HUES6 (cell line): Measurements from ENCODE around the gene SETD3.

Source experiments
- H3K27ac ChIP-seq: 2 replicates; pipeline ENCODE4 v1.7.0; 2013; ENCODE audit warnings: low read depth, mild to moderate bottlenecking, low read length, inconsistent platforms
- H3K27me3 ChIP-seq: 2 replicates; pipeline ENCODE4 v1.6.1; 2013; ENCODE audit warnings: low read length; ENCODE audit not compliant: control insufficient read depth, insufficient read depth
- H3K36me3 ChIP-seq: 2 replicates; pipeline ENCODE4 v1.6.1; 2013; ENCODE audit warnings: low read length; ENCODE audit not compliant: control insufficient read depth, insufficient read depth
- H3K4me1 ChIP-seq: 2 replicates; pipeline ENCODE4 v1.6.1; 2013; ENCODE audit warnings: low read length; ENCODE audit not compliant: control insufficient read depth, insufficient read depth
- H3K4me3 ChIP-seq: 2 replicates; pipeline ENCODE4 v1.5.1; 2013; ENCODE audit warnings: low read depth, low read length
- H3K9ac ChIP-seq: one replicate; pipeline ENCODE4 v1.6.1; 2013; ENCODE audit warnings: mild to moderate bottlenecking, low read length
- H3K9me3 ChIP-seq: 2 replicates; pipeline ENCODE4 v1.6.1; 2013; ENCODE audit warnings: low read depth, low read length; ENCODE audit not compliant: control insufficient read depth, insufficient read depth

Gene SETD3

GRCh38 chr14:99515301-99516155 is 34.9 kb upstream of the SETD3 start:
- Histone ChIP-seq H3K36me3 (peaks cover 15% of the 10 kb centered on the region), H3K27ac (no peak overlapping the region), H3K4me1 (peaks cover 3% of the 10 kb centered on the region; the same call in 1 of the 2 replicates)

GRCh38 chr14:99514552-99515300 is 34.1 kb upstream of the SETD3 start:
- Histone ChIP-seq H3K9ac (no peak overlapping the region), H3K27me3 (no peaks in the 10 kb centered on the region), H3K4me1 (0 out of 2 replicates have a peak, but pooled peaks cover 3% of the 10 kb centered on the region), H3K4me3 (no peak overlapping the region), H3K9me3 (no peaks in the 10 kb centered on the region), H3K36me3 (peaks cover 17% of the 10 kb centered on the region), H3K27ac (no peak overlapping the region)

More at GRCh38 chr14:99515301-99516155, 34.9 kb upstream of the SETD3 start:
- Histone ChIP-seq H3K27me3 (no peaks in the 10 kb centered on the region), H3K9ac (no peak overlapping the region), H3K4me3 (no peak overlapping the region), H3K9me3 (no peaks in the 10 kb centered on the region)

DNA sequence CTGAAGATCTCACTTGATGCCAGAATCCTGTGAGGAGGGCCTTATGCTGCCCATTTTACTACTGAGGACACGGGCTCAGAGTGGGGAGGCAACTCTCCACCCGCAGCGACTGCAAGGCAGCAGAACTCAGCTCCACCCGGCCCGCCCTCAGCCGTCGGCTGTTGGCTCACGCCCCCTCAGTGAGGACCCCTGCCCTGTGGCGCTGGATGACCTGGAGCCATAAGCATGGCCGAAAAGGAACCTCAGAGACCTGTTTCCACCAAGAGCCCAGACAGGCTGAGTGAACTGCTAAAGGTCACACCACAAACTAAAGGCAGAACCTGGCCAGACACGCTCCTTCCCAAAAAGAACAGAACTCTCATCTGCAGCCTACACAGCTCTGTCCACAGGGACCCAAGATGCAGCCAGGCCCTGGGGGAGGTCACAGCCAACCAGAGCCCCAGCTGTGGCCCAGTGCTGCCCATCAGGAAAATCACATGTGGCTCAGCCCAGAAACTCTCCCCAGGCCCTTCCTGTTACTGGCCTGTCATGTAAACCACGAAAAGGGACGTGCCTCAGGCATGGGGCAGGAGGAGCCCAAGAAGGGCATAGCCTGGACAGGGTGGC is 33.4 kb upstream of the SETD3 start:
- Histone ChIP-seq H3K36me3 (peaks cover 24% of the 10 kb centered on the region), H3K4me3 (no peak overlapping the region), H3K27ac (no peak overlapping the region), H3K27me3 (no peaks in the 10 kb centered on the region), H3K9me3 (no peaks in the 10 kb centered on the region), H3K9ac (no peak overlapping the region), H3K4me1 (0 out of 2 replicates have a peak, but pooled peaks cover 3% of the 10 kb centered on the region)

DNA sequence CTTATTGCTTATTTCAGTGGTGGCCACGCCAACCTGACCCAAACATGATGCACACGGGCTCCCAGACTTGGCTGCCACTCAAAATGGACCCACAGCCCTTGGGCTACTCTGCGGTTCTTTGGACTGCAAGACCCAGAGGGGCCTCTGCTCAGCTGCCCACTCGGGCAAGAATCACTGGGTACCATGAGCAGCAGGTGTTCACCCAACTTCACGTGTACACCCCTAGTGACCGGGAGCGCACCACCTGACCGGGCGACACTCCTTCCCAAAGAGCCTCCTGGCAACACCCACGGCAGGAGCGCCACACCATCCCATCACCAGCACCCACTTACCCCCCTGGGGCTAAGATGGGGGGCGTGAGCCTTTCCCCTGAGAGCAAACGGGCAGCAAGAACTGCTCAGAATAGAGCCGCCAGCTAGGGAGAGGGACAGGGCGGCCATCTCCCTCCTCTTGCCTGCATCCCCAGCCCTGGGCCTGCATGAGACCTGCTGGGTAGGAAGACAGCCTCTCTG is 32.6 kb upstream of the SETD3 start:
- H3K9ac ChIP-seq: no peak overlapping the region
- no peaks in the 10 kb centered on the region for H3K9me3 ChIP-seq
- 0 out of 2 replicates have a peak, but pooled peaks cover 3% of the 10 kb centered on the region for H3K4me1 ChIP-seq
- H3K27me3 ChIP-seq: no peaks in the 10 kb centered on the region
- no peak overlapping the region for H3K27ac ChIP-seq
- H3K36me3 ChIP-seq: peaks cover 32% of the 10 kb centered on the region
- no peak overlapping the region for H3K4me3 ChIP-seq

- H3K9ac ChIP-seq: no peak overlapping the region
- no peaks in the 10 kb centered on the region for H3K27me3 ChIP-seq
- H3K27ac ChIP-seq: no peak overlapping the region
- no peaks in the 10 kb centered on the region for H3K9me3 ChIP-seq
- H3K4me3 ChIP-seq: no peak overlapping the region
- H3K36me3 ChIP-seq: peaks cover 37% of the 10 kb centered on the region
- H3K4me1 ChIP-seq: 0 out of 2 replicates have a peak, but pooled peaks cover 3% of the 10 kb centered on the region
Measured at GRCh38 chr14:99512571-99513182, 32.0 kb upstream of the SETD3 start.

DNA sequence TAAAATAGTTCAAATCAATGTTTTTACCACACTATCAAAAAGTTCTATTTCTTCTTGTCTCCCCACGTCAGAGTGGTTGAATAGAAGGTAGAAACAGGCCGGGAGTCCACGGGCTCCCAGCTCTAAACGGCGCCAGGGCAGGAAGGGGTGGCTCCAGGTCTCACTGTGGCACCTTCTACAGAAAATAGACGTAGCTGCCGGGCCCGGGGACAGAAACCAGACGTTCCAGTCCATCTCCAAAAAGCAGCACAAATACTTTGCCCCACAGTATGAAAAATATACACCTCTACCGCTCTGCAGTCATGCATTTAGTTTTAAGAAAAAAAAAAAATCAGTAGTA is 31.4 kb upstream of the SETD3 start:
- H3K27me3 ChIP-seq: no peaks in the 10 kb centered on the region
- H3K4me1 ChIP-seq: 0 out of 2 replicates have a peak, but pooled peaks cover 3% of the 10 kb centered on the region
- no peak overlapping the region for H3K27ac ChIP-seq
- no peak overlapping the region for H3K4me3 ChIP-seq
- no peaks in the 10 kb centered on the region for H3K9me3 ChIP-seq
- peaks cover 43% of the 10 kb centered on the region for H3K36me3 ChIP-seq
- no peak overlapping the region for H3K9ac ChIP-seq

DNA sequence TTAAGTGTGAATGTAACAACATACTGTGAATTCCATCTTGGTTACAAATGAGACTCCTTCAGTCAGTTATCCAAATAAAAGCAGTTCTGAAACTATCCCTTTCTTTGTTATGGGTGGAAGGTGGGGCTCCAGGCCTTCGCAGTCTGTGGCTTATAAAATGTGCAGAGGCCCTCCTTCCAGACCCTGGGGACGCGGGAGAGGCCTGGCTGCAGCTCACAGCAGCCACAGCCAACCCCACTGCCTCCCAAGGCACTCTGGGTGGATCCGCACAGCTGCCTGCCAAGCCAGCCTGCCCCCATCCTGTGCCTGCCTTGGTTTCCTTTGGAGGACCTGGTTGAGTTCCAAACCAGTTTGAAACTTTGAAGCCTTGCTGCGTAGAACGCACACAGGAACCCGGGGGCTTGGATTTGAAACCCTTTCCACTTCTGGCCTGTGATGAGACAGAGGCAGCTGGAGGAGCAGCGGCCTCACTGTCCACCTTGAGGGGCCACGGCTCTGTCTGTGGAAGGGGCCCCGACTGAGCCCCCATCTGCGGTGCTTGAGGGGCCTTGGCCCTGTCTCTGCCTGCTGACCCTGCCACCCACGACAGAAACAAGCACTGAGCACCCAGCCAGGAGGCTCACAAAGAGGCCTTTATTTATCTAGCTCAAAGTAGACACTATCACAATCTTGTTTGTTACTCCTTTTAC is 30.9 kb upstream of the SETD3 start:
- H3K27ac ChIP-seq: no peak overlapping the region
- H3K9me3 ChIP-seq: no peaks in the 10 kb centered on the region
- H3K9ac ChIP-seq: no peak overlapping the region
- H3K36me3 ChIP-seq: peaks cover 48% of the 10 kb centered on the region
- 0 out of 2 replicates have a peak, but pooled peaks cover 3% of the 10 kb centered on the region for H3K4me1 ChIP-seq
- H3K27me3 ChIP-seq: no peaks in the 10 kb centered on the region
- no peak overlapping the region for H3K4me3 ChIP-seq

DNA sequence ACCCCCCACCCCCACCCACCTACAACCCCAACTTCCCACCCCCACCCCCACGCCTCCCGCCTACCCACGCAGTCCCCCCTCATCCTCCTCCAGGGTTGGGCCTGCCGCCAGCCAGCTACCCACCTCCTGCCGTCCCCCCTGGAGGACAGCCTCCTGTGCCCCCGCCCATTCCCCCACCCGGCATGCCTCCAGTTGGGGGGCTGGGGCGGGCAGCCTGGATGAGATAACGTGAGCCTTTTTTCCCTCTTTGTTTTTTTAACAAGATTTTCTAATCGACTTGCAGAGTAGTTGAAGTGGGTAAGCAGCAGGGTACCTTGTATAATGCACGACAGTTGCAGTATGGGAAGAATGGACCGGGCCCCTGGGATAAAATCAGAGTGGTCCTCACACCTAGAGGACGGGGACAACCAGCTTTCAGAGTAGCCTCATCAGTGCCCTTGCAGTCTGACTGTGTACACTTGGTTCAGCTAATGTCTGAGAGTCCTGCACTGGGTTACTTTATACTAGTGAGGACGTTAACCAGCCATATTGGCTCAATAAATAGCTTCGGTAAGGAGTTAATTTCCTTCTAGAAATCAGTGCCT is 30.0 kb upstream of the SETD3 start:
- Histone ChIP-seq H3K4me3 (no peak overlapping the region), H3K27me3 (no peaks in the 10 kb centered on the region), H3K9me3 (no peaks in the 10 kb centered on the region), H3K27ac (no peak overlapping the region), H3K36me3 (peaks cover 58% of the 10 kb centered on the region), H3K4me1 (0 out of 2 replicates have a peak, but pooled peaks cover 3% of the 10 kb centered on the region), H3K9ac (no peak overlapping the region)

- no peak overlapping the region for H3K27ac ChIP-seq
- H3K27me3 ChIP-seq: no peaks in the 10 kb centered on the region
- peaks cover 64% of the 10 kb centered on the region for H3K36me3 ChIP-seq
- H3K9ac ChIP-seq: no peak overlapping the region
- H3K4me1 ChIP-seq: 0 out of 2 replicates have a peak, but pooled peaks cover 3% of the 10 kb centered on the region
- H3K9me3 ChIP-seq: no peaks in the 10 kb centered on the region
- H3K4me3 ChIP-seq: no peak overlapping the region
Measured at GRCh38 chr14:99509871-99510555, 29.4 kb upstream of the SETD3 start.
